GM21717 (cell line): ENCODE results near the gene DLG2.
"Not testable (repeated sequence)": the region's sequence is repeated elsewhere in the genome, so short reads cannot be mapped to it uniquely, and the experiment has no call there.

ENCODE experiments used
- ATAC-seq: cut with Tn5 transposase; IDR thresholded peaks from one replicate; pipeline ENCODE4 v1.9.1; 2021; ENCODE audit warnings: mild to moderate bottlenecking, moderate library complexity; ENCODE audit not compliant: unreplicated experiment

The DLG2 gene

DNA sequence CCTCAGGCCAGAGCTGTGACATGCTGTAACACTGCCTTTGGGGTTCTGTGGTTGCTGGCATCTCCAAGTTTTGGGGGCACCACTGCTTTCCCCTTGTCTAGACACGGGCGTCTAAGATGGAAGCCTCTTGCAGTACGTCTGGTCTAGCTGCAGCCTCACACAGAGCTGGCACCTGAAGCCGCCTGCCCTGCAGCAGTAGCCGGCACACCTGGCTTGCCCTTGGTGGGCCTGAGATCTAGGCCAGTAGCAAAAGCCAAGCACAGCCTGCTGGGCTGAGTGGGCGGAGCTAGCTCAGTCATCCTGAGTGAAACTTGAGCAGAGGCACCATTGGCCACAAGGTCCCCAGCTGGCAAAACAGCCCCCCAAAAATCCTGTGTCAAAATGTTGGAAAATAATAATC, 154.2 kb downstream of the DLG2 start:
- ATAC-seq, result no peak

DNA sequence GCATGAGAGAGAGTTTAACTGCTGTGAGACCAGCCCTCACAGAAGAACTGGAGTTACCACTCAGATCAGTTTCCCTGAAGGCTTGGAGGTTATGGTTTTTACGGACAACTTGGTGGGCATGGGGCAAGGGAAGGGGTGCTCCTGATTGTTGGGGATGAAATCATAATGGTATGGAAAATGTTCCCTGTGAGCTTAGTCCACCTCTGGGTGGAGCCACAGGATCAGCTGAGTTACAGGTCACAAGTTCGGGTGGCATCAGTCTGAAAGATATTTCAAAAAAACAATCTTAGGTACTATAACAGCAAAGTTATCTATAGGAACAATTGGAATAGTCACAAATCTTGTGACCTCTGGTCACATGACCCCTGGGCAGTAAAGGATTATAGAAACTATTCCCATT, 162.9 kb downstream of the DLG2 start:
- ATAC-seq, result no peak

DNA sequence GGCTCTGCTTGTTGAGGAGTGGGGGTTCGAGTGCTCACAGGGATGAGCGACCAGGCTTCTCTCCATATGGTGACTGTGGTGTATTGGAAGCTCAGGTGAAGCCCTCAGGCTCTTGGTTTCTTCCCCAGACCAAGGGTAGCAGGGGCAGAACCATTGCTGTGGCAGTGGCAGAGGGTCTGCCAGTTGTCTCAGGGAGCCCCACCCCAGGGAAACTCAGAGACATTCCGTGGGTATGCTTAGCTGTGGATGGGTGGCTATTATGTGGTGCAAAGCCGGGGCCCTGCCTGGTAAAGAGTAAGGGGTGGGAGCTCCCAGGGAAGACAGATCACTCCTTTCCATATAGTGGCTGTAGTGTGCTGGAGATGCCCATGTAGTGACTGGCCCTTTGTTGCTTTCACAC, 167.8 kb downstream of the DLG2 start:
- no peak for ATAC-seq

DNA sequence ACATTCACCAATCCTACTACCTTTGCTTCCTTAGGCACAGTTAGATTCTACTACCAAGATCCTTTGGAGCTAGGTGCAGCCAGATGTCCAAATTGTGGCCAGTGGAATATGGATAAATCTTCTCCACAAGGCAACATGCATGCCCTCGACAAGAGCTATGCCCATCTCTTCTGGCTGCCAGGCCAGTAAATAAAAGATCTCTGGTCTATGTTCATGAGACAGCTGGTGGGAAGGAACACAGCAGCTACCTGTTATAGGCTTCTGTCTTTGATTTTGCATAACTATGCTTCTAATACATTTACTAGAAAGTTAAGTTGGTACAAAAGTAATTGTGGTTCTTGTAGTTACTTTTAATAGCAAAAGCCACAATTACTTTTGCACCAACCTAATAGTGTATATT, 182.7 kb downstream of the DLG2 start:
- ATAC-seq, result no peak

DNA sequence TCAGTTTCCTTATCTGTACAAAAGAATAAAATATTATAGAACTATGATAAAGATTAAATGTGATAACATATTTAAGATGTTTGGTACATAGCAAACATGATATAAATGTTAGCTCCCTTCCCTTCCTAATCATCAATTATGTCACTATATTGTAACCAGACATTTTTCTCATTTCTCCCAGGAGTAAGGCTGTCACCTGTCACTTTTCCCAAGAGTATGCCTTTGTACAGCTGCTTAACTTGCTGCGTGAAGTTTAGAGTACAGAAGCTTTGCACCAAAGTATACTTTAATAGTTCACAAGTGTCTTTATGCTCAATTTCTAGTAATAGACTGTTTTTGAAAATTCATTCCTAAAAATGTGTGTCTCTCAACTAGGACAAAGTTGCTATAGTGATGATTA, 186.9 kb downstream of the DLG2 start:
- no peak for ATAC-seq

DNA sequence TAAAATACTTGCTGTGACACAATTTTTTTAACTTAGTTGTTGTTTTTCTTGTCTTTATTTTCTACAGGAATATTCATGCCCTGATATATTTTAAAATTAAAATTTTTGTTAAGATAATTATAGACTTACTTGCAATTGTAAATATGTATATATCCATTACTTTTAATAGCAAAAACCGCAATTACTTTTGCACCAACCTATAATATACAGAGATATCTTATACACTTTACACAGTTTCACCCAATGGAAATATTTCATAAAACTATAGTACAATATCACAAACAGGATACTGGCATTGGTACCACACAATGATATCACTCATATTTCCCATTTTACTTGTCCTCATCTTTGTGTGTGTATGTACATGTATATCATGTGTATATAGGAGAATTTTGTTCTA, 188.8 kb downstream of the DLG2 start:
- no peak for ATAC-seq

DNA sequence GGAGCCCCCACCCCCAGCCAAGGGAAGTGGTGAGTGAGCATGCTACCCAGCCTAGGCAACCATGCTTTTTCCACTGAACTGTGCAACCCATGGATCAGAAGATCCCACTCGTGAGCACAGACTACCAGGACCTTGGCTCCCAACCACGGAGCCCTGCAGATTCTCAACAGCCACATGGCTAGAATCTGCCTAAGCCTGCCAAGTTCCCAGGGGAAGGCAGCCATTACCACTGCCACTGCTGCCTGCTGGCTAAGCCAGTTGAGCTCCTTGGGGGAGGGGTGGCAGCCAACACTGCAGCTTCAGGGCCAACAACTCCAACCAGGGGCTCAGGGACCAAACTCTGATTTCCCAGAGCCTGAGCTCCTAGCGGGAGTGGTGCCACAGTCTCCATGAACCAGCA, 195.8 kb downstream of the DLG2 start:
- no peak for ATAC-seq

DNA sequence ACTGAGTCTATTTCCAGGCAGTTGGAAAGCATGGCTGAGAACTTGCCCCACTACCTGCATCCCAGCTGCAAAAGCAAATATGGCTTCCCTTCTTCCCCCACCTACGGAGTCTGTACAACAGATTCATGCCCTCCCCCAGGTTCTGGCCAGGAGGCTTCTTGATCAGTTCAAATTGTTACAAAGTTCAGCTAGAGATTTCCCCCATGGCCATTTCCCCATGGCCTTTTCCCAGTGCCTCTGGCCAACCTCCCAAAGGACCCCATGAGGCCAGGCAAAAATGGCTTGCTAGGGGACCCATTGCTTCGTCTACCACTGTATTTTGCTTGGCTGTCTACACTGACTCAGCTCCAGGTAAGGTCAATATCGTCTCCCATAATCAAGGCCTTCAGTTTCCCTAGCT, 203.3 kb downstream of the DLG2 start:
- ATAC-seq, result no peak

DNA sequence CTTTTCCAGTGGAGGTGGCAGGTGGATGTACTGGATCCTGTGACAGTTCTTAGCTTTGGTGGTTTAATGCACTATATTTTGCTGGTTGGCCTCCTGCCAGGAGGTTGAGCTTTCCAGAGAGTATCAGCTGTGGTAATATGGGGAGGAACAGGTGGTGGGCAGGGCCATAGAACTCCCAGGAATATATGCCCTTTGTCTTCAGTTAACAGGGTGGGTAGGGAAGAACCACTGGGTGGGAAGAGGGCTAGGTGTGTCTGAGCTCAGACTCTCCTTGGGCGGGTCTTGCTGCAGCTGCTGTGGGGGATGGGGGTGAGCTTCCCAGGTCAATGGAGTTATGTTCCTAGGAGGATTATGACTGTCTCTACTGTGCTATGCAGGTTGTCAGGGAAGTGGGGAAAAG, 203.8 kb downstream of the DLG2 start:
- no peak for ATAC-seq

DNA sequence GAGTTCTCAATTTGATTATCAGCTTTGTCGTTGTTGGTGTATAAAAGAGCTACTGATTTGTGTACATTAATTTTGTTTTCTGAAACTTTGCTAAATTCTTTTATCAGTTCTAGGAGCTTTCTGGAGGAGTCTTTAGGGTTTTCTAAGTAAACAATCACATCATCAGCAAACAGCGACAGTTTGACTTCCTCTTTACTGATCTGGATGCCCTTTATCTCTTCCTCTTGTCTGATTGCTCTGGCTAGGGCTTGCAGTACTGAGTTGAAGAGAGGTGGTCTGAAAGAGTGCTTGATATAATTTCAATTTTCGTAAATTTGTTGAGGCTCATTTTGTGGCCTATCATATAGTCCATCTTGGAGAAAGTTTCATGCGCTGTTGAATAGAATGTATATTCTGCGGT, 213.0 kb downstream of the DLG2 start:
- no peak for ATAC-seq

DNA sequence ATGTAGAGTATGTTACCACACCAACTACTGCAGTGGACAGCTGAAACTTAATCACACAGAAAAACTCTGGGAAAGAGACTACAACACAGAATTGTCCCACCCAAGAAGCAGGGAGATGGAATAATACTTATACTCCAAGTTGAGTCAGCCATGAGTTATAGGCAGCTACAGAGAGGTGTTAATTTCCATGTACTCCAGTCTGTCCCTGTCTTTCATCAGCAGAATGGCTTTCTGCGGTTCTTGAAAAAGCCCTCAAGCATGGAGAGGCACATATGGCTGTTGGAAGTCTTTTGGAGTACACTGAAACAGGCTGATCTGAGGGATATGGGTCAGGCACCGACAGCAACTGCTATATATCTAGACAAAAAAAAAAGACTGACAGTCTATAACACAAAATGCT, 219.5 kb downstream of the DLG2 start:
- no peak for ATAC-seq

DNA sequence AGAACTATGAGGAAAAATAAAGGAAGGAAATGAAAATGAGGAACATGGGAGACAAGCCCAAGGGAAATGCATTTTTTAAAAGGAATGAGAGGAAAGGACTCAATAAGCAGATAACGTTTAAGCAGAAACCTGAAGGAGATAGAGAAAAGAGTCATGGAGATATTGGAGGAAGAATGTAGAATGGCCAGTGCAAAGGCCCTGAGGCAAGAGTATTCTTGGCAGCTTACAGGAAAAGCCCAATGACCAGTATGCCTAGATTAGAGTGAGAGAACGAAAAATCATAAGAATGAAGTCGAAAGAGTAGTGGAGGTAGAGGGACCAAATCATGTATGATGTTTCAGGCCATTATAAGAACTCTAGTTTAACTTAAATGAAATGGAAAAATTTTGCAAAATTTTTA, 220.3 kb downstream of the DLG2 start:
- ATAC-seq, result no peak

DNA sequence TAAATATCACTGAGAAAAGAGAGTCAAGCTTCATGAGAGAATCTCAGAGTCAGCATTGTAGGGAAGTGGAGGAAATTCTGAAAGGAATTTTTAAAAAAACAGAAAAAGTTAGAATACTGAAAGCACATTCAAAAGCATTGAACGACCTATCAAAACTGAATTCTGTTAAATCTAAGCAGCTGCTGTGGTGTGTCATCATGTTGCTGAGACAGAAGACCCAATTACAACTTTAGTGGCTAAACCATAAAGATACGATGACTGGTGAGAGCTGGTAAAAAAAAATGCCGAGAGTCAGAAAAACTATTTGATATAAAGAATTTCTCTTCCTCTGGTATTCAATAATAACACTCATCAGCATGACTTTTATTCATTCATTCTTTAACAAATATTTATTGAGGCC, 220.8 kb downstream of the DLG2 start:
- ATAC-seq, result no peak

DNA sequence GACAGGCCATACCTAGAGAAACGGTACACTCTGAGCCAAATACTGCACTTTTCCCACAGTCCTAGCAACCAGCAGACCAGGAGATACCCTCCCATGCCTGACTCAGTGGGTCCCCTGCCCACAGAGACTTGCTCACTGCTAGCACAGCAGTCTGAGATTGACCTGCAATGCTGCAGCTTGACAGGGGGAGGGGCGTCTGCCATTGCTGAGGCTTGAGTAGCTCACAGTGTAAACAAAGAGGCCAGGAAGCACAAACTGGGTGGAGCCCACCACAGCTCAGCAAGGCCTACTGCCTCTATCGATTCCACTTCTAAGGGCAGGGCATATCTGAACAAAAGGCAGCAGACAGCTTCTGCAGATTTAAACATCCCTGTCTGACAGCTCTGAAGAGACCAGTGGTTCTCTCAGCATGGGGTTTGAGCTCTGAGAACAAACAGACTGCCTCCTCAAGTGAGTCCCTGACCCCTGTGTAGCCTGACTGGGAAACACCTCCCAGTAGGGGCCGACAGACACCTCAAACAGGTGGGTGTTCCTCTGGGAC, 231.6 kb downstream of the DLG2 start:
- ATAC-seq, result not testable (repeated sequence)

DNA sequence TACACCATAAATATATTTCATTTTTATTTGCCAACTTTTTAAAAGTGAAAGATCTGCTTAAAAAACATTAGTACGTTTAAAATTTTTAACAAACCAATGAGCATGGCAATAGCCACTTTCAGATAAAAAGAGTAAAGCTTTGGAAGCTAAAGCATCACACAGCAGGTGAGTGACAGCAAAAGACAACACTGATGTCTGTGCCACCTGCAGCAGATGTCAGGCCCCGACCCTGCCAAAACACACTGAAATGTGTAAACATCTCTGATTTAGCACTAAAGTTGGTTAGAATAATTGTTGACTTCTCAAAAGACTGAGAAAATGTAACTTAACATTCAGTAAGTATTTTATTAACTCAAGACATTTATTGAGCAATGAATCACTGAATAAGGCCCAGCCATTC, 232.9 kb downstream of the DLG2 start:
- no peak for ATAC-seq

DNA sequence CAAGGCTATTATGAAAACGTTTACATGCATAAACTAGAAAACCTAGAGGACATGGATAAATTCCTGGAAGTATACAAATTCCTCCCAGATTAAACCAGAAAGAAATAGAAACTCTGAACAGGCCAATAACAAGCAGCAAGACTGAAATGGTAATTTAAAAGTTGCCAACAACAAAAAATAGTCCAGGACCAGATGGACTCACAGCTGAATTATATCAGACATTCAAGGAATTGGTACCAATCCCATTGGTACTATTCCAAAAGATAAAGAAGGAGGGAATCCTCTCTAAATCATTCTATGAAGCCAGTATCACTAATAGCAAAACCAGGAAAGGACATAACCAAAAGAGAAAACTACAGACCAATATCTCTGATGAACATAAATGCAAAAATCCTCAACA, 236.0 kb downstream of the DLG2 start:
- ATAC-seq, result no peak

DNA sequence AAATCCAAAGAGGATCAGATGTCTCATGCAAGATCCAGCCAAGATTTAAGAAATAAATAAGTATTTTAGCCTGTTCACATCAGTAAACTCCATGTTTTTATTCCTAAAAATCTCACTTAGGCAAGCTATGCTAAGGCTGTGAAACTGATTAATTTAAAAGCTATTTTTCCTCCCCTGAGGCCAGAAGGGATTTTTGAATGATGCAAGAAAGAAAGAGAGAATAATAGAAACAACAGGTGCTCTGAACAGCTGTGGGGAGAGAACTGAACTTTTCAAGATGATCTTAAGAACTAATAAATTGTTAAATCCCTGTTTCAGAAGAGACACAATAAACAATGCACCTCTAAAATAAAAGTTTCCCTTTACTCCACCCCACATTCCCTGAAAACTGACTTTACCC, 241.6 kb downstream of the DLG2 start:
- ATAC-seq, result no peak

DNA sequence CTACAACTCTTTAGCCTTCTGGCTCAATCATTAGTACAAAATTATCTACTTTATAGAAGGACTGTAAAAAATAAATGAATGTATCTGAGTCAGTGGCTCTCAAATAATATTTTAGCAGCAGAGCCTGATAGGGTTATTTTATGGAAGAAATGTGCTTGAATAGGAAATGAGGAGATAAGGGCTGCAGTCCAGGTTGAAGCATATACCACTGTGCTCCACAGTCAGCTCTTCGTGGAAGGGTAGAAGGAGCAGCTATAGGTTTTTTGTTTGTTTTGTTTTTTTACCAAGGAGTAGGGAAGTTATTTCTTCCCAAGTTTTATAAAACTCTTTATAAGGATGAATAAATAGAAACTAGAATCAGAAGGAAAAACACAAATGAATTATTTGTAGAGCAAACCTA, 242.0 kb downstream of the DLG2 start:
- ATAC-seq, result no peak

DNA sequence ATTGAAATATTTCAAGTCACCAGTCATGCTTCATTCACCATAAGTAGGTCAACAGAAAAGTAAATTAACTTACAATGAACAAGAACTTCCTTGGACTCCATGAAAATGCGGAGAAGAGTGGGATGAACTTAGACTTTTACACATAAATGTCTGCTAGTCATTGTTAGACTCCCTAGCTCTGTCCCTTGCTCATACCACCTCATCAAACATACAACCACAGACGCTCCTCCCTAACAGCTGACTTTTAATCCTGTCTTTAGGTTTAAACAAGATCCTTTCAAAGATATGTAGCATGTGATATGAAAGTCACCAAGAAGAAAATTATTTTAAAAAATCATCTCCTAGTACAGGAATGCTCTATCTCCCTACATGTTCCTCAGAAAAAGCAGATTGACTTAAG, 248.1 kb downstream of the DLG2 start:
- ATAC-seq, result no peak

DNA sequence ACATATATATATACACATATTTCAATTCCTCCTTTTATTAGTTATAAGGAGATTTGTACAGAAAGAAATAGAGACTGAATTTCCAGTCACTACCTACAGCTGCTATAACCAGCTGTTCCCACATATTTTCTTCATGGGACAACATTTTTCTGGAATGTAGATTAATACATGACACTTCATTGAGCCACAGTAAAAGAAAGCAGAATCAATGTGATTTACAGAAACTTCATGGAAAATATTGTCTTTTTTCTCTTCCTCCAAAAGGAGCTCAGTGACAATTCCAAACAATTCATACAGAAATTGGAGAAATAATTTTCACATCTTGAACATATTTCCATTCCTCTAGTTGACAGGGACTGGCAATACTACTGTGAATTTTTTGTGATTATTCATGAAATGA, 249.2 kb downstream of the DLG2 start:
- no peak for ATAC-seq

DNA sequence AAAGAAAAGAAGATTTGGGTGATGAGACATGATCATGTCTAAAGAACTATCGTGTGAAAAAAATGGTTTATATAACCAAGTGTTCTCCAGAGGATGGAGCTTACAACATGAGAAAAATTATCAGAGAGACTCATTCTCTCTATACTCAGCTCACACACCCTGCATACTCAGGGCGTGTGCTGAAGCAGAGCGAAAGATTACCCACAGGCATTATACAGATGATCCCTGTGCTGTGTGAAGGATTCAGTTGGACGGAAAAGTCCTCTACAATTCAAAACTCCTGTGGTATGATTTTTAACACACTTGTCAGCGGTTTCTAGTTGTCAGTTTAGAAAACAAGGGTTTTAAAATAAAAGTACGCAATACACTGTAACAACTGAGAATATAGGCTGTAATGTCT, 267.3 kb downstream of the DLG2 start:
- no peak for ATAC-seq

DNA sequence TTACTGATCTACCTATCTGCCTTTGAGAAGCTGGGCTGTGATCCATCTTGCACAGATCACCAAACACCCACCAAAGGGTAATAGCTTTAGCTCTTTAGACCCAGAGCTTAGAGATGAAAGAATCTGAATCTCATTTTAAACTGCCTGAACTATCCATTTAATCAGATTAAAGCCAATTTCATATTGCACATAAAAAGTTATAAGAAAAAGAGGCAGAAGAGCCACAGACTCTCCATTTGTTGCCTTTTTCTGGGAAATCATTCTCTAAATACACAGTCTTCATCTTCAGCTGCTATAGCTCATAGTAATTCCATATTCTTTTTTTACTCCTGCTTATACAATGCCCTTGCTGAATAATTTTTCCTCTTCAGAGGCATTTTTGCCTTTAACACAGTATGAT, 271.2 kb downstream of the DLG2 start:
- ATAC-seq, result no peak

DNA sequence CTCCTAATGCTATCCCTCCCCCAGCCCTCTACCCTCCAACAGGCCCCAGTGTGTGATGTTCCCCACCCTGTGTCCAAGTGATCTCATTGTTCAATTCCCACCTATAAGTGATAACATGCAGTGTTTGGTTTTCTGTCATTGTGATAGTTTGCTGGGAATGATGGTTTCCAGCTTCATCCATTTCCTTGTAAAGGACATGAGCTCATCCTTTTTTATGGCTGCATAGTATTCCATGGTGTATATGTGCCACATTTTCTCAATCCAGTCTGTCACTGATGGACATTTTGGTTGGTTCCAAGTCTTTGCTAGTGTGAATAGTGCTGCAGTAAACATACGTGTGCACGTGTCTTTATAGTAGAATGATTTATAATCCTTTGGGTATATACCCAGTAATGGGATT, 277.6 kb downstream of the DLG2 start:
- ATAC-seq, result not testable (repeated sequence)

DNA sequence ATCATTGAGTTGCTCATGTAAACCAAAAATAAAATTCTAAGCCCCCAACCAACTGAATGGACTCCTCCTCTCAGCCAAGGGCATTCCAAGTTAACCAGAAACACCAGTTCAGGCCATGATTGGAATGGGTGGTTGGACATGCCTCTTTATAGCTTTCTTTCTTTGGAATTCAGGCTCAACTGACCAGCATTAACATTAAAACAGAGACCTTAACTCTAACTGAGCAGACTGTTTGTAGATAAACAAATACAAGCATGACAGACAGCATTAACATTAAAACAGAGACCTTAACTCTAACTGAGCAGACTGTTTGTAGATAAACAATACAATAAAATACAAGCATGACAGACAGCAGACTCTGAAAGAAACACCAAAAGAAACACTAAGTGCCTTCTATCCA, 278.2 kb downstream of the DLG2 start:
- no peak for ATAC-seq
